HG02678 (cell line): ENCODE measurements around the gene ANKRD30A.
"Not testable (repeated sequence)": the region's sequence is repeated elsewhere in the genome, so short reads cannot be mapped to it uniquely, and the experiment has no call there.

Experiments
- ATAC-seq: cut with Tn5 transposase; IDR thresholded peaks from one replicate; pipeline ENCODE4 v1.9.1; 2021; ENCODE audit warnings: mild to moderate bottlenecking, moderate library complexity; ENCODE audit not compliant: unreplicated experiment

ANKRD30A gene

DNA sequence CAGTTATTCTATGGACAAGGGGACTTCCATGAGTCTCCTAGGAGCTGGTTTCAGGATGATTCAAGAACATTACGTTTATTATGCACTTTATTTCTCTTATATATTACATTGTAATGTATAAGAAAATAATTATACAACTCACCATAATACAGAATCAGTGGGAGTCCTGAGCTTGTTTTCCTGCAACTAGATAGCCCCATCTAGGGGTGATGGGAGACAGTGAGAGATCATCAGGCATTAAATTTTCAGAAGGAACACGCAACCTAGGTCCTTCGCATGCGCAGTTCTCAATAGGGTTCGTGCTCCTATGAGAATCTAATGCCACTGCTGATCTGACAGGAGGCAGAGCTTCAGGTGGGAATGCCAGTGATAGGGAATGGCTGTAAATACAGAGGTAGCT, 137.9 kb downstream of the ANKRD30A start:
- no peak for ATAC-seq

DNA sequence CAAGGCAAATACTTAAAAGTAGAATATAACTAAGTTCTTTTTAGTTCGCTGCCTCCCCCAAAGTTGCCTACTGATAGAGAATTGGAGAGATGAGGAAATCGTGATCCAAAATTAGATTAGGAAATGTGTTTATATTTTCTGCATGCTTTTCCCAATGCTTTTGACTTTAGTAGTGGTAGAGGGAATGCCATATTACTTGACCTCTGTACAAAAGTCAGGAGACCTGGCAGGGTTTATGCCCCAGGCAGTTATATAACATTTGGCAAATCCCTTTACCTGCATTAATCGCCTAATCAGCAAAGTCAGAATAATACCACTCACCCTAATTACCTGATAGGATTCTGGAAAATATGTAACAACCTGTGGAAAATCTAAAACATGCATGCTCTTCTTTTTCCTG, 142.9 kb downstream of the ANKRD30A start:
- ATAC-seq, result no peak

DNA sequence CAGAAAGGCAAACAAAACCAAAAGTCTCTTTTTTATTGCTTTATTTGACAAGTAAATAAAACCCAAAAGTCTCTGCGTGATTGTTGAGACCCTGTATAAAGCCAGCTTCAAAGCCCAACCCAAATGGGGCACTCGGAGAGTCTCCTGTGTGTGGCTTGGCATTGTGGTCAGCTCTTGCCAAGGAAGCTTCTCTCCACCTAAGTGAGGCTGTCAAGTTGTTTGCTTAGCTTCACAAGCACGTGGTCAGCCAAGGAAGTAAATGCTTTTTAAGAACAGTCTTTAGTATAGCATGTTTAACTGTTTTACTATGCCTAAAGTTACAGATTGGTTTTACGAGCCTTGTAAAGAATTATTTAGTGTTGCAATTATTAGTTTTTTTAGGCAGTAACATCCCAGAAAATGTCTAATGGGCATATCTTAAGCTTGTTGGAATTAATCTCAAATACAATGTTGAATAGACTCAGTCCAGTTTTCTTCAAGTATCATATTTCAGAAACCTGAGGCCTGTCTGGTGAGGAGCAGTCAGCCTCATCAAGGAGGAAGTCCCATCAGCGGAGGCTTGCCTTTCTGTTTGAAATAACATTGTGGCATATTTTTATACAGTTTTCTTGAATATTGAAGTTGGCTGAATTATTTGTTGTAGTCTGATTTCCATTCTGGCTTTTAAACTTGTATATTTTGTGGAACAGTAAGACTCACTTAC, 144.3 kb downstream of the ANKRD30A start:
- ATAC-seq, result no peak

DNA sequence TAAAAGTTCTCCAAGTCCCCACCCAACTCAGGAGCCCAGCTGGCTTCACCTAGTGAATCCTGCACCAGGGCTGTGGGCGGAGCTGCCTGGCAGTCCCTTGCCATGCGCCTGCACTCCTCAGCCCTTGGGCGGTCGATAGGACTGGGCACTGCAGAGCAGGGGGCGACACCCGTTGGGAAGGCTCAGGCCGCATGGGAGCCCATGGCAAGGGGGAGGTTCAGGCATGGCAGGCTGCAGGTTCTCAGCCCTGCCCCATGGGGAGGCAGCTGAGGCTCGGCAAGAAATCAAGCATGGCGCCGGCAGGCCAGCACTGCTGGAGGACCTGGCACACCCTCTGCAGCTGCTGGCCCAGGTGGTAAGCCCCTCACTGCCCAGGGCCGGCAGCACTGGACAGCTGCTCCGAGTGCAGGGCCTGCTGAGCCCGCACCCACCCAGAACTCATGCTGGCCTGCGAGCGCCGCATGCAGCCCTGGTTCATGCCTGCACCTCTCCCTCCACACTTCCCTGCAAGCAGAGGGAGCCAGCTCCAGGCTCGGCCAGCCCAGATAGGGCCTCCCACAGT, 149.9 kb downstream of the ANKRD30A start:
- ATAC-seq, result no peak

DNA sequence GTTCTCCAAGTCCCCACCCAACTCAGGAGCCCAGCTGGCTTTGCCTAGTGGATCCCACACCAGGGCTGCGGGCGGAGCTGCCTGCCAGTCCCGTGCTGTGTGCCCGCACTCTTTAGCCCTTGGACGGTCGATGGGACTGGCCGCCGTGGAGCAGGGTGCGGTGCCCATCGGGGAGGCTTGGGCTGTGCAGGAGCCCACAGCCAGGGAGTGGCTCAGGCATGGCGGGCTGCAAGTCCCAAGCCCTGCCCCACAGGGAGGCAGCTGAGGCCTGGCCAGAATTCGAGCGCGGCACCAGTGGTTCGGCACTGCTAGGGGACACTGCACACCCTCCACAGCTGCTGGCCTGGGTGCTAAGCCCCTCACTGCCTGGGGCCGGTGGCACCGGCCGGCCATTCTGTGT, 159.7 kb downstream of the ANKRD30A start:
- ATAC-seq, result no peak

DNA sequence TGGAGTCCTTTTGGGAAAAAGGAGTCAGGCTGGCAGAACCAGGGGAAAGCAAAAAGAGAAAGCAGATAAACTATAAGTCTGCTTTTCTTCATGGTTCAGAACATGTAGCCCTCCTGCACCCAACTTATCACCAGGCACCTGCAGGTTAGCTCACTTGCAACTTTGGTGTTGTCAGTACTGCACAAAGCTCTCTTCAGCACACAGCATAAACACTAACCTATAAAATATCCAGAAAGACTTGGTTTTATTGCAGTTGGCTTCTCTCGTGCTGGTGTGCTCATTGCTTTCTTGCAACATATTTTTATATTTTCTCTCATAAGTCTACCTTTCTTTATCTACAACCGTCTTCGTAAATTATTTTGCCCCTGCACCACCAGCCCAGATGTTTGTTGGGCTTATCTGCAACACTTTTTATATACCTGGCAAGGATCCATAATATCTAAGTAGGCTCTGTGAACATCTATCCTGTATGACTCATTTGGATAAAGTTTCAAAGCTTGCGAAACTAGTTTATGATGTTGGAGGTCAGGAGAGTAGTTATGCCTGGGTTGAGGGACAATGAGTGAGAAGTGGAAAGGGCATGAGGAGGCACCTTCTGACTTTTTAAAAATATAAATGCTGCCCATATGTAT, 164.6 kb downstream of the ANKRD30A start:
- no peak for ATAC-seq

DNA sequence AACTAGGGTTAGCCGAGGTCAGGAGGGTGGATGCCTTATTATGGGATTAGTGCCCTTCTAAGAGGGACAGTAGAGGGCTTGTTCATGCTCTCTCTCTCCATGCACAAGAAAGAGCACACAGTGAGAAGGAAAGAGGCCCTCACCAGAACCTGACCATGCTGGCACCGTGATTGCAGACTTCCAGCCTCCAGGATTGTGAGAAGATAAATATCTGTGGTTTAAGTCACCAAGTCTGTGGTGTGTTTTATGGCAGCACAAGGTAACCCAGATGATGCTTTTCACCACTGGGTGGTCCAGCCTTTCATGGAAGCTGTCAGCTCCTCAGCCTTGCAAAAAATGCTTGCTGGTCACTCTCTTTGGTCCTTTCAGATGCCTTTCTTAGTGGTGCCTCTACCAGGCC, 175.9 kb downstream of the ANKRD30A start:
- ATAC-seq, result no peak

DNA sequence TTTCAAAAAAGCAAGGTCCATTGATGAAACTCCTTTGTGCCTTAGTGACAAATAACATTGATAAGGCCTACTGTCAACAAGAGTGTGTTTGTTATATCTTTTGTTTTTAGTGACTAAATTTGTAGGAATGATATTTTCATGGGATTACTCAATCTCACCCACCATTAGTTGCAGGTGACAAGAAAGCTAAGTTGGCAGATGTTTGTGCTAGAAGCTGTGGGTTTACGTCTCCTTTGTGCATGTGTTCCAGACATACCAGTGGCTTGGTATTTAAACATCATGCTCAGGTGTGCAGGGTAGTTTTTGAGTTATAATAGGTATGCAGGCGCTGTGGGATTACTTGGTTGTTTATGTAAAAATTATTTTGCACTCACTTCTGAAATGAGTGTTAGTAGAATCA, 178.6 kb downstream of the ANKRD30A start:
- ATAC-seq, result no peak

DNA sequence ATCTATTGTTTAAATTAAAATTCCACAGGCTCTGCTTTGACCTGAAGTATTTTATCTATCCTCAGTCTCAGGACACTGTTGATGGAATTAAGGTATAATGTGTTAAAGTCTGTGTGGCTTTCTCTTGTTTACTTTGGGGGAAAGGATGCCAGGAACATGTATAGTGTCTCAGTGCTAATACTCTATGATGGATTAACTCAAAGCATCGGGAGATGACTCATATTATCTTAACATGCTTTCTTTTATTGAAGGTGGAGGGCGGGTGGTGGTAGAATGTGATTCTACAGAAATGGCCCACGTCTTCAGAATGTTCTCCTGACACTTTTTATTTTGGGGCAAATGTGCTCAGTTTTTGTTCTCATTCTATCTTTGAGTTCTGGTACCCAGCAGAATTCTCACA, 189.0 kb downstream of the ANKRD30A start:
- no peak for ATAC-seq

DNA sequence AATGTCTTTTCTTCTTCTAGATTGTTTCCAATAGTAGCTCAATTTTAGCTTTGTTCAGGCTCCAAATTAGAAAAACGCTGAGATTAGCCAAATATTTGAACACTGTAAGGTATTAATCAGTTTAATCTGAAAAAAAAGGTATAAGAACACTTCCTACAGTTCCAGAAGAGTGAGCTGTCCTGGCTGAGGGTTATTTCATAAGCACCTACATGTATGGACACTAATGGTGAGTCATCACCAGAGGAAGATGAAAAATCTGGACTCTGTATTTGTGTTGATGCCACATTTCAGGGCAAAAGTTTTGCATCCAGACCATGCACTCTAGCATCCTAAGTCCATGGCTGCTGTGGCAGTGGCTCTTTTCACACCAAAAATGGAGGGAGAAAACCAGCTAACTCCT, 189.5 kb downstream of the ANKRD30A start:
- no peak for ATAC-seq

DNA sequence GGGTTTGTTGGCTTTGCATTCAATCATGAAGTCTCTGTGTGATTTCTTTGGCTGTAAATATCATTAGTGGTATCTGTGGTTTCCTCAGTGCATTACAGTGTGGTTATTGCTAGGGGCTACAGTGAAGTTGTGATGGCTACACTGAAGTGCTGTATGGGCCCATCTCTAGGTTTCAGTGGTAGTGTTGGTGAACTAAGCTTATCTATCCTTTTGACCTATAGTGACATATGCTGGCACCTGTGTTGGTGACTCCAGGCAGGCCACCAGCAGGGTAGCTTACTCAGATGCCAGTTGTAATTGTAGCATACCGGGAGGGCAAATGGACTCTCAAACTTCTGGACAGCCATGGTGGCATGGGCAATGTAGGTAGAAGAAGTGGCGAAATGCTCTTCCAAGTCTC, 219.0 kb downstream of the ANKRD30A start:
- ATAC-seq, result no peak

DNA sequence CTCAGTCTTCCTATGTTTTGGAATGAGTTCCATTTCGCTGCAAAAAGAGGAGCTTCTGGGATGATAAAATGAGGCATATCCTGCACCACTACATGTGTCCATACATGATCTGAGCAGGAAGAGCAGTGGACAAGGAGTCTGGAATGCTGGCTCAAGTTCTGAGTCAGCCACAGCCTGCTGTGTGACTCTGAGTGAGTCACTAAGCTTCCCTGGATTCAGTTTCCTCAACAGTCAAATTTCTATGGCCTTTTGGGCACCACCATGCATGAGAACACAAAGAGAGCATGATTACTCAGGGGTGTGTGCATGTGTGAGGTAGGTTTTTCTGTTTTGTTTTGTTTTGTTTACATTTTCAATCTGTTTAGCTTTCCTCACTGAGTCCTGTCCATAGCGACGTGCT, 254.6 kb downstream of the ANKRD30A start:
- ATAC-seq, result no peak

DNA sequence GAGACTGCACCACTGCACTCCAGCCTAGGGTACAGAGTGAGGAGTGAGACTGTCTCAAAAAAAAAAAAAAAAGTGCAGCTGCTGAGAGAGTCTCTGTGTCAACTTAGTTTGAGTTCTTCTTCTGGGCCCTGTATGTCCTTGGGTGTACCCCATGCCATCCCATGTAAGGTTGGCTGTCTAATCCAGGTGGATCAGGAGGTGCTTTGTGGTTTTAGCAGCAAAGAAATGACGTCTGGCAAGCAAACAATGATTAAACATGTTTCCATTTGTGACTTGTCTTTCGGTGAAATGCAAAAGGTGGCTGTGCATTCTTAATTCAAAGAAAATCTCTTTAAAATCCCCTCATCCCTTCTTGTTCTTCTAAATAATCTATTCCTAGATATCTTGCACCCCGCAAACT, 255.9 kb downstream of the ANKRD30A start:
- ATAC-seq, result no peak

DNA sequence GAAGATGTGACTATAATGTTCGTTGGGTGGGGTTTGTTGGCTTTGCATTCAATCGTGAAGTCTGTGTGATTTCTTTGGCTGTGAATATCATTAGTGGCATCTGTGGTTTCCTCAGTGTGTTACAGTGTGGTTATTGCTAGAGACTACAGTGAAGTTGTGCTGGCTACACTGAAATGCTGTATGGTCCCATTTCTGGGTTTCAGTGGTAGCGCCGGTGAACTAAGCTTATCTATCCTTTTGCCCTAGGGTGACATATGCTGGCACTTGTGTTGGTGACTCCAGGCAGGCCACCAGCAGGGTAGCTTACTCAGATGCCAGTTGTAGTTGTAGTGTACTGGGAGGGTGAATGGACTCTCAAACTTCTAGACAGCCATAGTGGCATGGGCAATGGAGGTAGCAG, 259.5 kb downstream of the ANKRD30A start:
- no peak for ATAC-seq

DNA sequence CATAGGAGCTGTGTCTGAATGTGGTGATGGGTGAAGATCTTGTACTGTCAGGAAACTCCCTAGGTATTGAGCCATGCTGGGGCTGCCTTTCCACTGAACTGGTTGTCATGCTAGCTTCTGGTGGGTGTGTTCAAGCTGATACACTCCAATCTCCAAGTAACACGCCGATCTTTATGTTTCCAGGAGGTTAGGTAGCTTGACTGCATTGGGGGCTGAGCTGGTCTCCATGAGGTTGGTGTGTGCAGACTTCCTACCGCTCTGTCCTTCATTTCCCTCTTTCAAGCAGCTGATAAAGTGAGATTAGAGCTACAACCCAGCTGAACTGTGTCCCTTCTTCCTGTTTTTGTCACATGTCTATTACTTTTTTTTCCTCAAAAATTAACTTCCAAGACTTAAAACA, 265.5 kb downstream of the ANKRD30A start:
- ATAC-seq, result no peak

DNA sequence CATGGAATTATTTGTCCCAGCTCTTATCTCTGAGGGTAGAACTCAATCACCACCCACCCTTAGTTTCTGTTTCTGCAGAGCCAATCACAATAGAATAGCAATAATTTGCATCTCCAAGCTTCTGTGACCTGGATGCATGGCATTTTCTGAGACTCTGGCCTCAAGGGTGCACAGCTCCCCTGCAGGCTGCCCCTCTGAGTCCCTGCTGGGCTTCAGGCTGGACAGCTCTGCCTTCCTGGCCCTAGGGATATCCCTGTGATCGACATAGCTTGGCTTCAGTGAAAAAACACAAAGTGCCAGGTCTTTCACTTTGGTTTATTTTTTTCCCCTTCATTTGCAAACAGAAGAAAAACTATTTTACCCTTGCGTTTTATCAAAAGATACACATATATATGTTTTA, 275.4 kb downstream of the ANKRD30A start:
- ATAC-seq, result not testable (repeated sequence)

DNA sequence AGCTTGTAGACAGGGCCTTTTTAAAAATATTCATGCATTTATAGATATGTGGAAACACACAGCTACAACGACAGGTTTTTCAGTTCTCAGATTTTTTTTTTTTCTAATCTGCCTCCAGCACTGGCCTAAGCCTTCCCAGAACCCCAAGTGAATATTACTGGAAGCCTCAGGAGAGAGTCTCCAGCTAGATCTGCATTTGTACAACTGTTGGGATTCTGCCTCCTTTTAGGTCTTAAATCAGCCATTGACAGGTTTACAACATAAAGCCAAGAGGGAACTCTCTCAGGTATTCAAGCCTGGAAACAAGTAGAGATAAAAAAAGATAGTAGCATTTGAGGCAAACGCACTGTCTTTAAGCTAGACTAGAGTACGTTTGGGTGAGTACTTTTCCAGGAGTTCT, 275.8 kb downstream of the ANKRD30A start:
- ATAC-seq, result no peak

DNA sequence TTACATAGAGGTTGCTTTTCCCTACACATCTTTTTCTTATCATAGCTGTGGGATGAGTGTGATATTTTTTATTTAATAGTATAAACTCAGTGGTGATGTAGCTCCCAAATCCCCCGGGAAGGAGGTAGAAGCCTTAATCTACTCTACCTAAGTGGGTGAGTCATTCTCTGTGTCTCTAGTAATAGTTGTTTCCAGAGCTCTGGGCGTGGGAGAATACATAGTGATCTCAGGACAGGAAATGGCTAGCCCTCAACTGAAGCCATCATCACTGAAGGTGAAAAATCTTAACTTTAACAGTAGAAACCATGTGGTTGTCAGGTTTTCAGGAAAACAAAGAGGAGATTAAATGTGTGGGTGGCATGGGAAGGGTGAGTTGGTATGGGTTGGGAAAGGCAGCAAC, 278.4 kb downstream of the ANKRD30A start:
- ATAC-seq, result no peak
